Fibroblast of peridontal ligament (primary cell): Measurements from ENCODE around the gene SLC9A4.

ENCODE experiments used
- DNase-seq: peaks from one replicate; pipeline ENCODE4 v3.0.0-alpha.2; 2010; ENCODE audit errors: extremely low read depth

The SLC9A4 gene

GRCh38 chr2:102473020-102473419 lies at the start of gene SLC9A4:
SLC9A4 (plus strand) TSS chr2:102473226; CDS start chr2:102473760, 534 bp downstream.
- DNase-seq = peak; percentile 50

GRCh38 chr2:102423368-102423767 lies 49.7 kb upstream of the SLC9A4 start:
- DNase-seq = no peak

GRCh38 chr2:102424754-102425153 lies 48.3 kb upstream of the SLC9A4 start:
- DNase-seq = no peak

GRCh38 chr2:102425441-102426132 lies 47.4 kb upstream of the SLC9A4 start:
- no peak for DNase-seq

- no peak for DNase-seq
These were observed 45.8 kb upstream of the SLC9A4 start for GRCh38 chr2:102427249-102427648.

GRCh38 chr2:102428573-102428972 lies 44.5 kb upstream of the SLC9A4 start:
- no peak for DNase-seq

GRCh38 chr2:102432386-102432785 lies 40.6 kb upstream of the SLC9A4 start:
- no peak for DNase-seq

- DNase-seq = no peak
These were observed 38.9 kb upstream of the SLC9A4 start for GRCh38 chr2:102433973-102434654.

- DNase-seq = no peak
These were observed 38.2 kb upstream of the SLC9A4 start for GRCh38 chr2:102434655-102435381.

- DNase-seq = no peak
These were observed 37.3 kb upstream of the SLC9A4 start for GRCh38 chr2:102435741-102436140.

GRCh38 chr2:102436323-102436722 lies 36.7 kb upstream of the SLC9A4 start:
- DNase-seq = peak; percentile 3

GRCh38 chr2:102437122-102437521 lies 35.9 kb upstream of the SLC9A4 start:
- no peak for DNase-seq

GRCh38 chr2:102438111-102438510 lies 34.9 kb upstream of the SLC9A4 start:
- no peak for DNase-seq

GRCh38 chr2:102438578-102438977 lies 34.4 kb upstream of the SLC9A4 start:
- DNase-seq = no peak

- peak; percentile 8 for DNase-seq
These were observed 33.8 kb upstream of the SLC9A4 start for GRCh38 chr2:102439065-102439695.

- DNase-seq = peak; percentile 48
These were observed 29.8 kb upstream of the SLC9A4 start for GRCh38 chr2:102442967-102443828.

GRCh38 chr2:102444233-102444632 lies 28.8 kb upstream of the SLC9A4 start:
- no peak for DNase-seq

GRCh38 chr2:102446936-102447335 lies 26.1 kb upstream of the SLC9A4 start:
- DNase-seq = no peak

GRCh38 chr2:102449370-102449974 lies 23.6 kb upstream of the SLC9A4 start:
- DNase-seq = peak; percentile 65

- DNase-seq = no peak
These were observed 21.1 kb upstream of the SLC9A4 start for GRCh38 chr2:102451968-102452367.

GRCh38 chr2:102453501-102453900 lies 19.5 kb upstream of the SLC9A4 start:
- DNase-seq = no peak
